Measurements from ENCODE around the gene SBK2.

The SBK2 gene

DNA sequence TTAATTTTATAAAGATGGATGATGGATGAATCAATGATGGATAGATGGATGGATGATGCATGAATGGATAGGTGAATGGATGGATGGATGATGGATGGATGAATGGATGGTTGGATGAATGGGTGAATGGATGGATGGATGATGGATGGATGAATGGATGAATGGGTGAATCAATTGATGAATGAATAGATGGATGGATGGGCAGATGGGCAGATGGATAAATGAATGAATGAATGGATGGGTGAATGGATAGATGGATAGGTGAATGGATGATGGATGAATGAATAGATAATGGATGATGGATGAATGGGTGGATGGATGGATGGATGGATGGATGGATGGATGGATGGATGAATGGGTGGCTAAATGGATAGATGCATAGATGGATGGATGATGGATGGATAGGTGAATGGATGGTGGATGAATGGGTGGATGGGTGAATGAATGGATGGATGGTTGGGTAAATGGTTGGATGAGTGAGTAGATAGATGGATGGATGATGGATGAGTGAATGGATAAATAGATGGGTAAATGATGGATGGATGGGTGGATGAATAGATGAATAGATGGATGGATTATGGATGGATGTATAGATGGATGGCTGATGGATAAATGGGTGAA is 30.9 kb upstream of the SBK2 start:
- TF ChIP-seq GATA1 (IDR thresholded peaks at IDR 0.05; ENCODE audit: low read depth, low read length), result no peak
- TF ChIP-seq POLR2A (IDR thresholded peaks at IDR 0.05; ENCODE audit: low read length), result no peak
- DNase-seq, result no peak

DNA sequence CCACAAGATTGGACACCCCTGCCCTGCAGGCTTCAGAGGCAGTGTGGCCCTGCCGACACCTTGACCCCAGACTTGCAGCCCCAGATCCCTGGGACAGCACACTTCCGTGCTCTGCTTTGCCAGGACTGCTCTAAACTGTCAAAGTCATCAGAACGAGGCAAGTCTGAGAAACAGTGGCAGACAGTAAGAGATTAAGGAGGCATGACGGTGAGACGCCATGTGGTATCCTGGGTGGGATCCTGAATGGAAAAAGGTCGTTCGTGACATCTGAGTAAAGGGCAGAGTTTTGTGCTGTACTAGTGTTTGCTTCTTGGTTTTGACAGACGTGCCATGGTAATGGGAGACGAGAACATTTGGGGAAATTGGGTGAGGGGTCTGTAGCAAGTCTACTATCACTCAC is 29.9 kb upstream of the SBK2 start:
- TF ChIP-seq GATA1 (IDR thresholded peaks at IDR 0.05; ENCODE audit: low read depth, low read length), result no peak
- no peak for TF ChIP-seq POLR2A (IDR thresholded peaks at IDR 0.05; ENCODE audit: low read length)
- DNase-seq, result no peak

DNA sequence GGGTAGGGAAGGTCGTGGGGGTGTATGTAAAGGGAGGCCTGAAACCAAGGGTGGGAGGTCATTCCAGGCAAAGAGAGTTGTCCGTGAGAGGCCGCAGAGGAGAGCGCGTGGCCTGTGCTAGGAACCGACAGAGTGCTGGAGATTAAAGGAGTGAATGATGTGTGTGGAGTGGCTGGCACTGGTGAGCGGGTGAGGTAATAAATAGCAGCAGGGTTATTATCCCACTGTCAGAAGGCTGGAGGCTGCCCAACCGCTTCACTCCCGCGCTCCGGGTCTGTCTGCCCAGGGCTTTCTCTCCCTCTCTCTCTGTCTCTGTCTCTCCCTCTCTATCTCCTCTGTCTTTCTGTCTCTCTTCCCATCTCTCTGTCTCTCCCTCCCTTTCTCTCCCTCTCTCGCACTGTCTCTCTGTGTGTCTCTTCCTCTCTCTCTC is 26.3 kb upstream of the SBK2 start:
- DNase-seq, result no peak
- no peak for TF ChIP-seq POLR2A (IDR thresholded peaks at IDR 0.05; ENCODE audit: low read length)
- TF ChIP-seq GATA1 (IDR thresholded peaks at IDR 0.05; ENCODE audit: low read depth, low read length), result no peak

DNA sequence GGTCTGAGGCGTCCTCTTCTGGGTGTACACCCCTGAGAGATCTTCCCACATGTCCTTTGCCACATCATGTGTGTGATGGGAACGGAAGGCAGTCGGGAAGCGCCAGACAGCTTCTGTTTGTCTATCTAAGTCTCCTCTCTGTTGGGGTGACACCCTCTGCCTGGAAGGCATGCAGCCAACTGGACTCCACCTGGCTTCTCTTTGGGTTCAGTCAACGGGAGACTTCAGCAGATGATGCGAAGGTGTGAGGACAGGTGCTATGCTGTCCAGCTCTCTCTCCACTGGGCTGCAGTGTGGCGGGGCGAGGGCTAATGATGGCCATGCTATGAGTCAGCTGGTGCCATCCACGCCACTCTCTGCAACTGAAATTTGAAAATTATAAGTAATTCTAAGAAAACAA is 22.8 kb upstream of the SBK2 start:
- no peak for DNase-seq
- TF ChIP-seq POLR2A (IDR thresholded peaks at IDR 0.05; ENCODE audit: low read length), result no peak
- TF ChIP-seq GATA1 (IDR thresholded peaks at IDR 0.05; ENCODE audit: low read depth, low read length), result no peak

DNA sequence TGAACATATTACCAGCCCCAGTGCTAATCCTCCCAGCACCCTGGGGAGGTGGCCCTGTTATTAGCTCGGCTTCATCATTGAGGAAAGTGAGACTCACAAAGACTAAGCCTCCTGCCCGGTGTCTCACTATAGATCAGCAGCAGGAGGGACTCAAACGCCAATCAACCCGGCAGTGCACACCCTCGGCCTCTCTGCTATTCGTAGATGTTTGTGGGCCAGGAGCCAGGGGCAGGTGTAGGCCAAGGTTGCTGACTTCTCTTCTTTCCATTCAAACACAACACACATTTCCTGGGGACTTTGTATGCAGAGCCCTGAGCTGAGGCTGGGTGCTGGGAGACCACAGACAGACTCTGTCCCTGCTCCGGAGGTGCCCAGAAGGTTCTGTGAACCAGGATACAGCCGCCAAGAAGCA is 17.8 kb upstream of the SBK2 start:
- TF ChIP-seq GATA1 (IDR thresholded peaks at IDR 0.05; ENCODE audit: low read depth, low read length) (no peak), POLR2A (IDR thresholded peaks at IDR 0.05; ENCODE audit: low read length) (no peak)
- no peak for DNase-seq

DNA sequence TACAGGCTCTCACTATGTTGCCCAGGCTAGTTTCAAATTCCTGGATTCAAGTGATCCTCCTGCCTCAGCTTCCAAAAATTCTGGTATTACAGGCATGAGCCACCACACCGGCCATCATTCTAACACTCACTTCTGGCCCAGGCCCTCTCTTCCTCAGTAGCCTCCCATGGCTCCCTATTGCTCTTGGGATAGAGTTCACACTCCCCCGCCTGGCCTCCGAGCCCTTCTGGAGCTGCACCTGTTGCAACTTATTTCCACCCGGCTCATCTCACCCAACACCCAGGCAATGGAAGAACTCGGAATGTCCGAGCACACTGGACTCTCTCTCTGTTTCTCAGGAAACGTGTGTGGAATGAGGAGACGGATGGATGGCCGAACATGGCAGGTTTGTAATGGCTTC is 17.4 kb upstream of the SBK2 start:
- TF ChIP-seq POLR2A (IDR thresholded peaks at IDR 0.05; ENCODE audit: low read length) (no peak), GATA1 (IDR thresholded peaks at IDR 0.05; ENCODE audit: low read depth, low read length) (no peak)

DNA sequence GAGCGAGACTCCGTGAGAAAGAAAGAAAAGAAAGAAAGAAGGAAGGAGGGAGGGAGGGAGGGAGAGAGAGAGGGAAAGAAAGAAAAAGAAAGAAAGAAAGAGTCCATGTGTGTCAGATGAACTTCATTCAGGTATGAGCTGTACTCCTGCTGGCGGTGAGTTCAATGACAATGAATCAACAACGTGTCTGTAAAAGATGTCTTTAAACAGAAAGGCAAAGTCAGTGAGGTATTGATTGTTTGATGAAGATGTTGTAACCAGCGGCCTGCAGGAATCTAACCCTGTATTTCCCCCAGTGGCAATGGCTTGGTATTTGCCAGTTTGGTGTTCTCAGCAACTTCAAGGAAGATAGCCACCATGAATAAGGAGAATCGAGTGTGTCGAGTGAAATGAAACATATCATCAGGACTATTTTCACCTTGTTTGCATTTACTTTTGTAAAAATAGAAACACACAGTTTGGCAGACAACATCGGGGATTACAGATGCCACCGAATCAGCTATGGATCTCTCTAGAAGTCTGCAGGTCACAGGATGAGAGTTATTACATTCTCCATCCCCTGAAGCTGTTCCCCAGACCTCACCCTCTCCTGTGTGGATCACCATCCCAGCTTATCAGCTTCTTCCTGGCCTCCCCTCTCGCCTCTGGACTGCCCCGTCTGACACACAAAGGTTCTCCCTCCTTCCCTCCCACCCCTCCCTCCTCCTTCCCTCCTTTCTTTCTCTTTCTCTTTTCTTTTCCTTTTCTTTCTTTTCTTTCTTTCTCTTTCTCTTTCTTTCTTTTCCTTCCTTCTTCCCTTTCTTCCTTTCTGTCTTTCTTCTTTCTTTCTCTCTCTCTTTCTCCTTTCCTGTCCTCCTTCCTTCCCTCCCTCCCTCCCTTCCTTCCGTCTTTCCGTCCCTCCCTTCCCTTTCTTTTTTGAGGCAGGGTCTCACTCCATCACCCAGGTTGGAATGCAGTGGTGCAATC is 16.6 kb upstream of the SBK2 start:
- no peak for TF ChIP-seq POLR2A (IDR thresholded peaks at IDR 0.05; ENCODE audit: low read length)
- no peak for TF ChIP-seq GATA1 (IDR thresholded peaks at IDR 0.05; ENCODE audit: low read depth, low read length)
- DNase-seq, result no peak

More for the DNA sequence above, 17.4 kb upstream of the SBK2 start:
- DNase-seq, result no peak

DNA sequence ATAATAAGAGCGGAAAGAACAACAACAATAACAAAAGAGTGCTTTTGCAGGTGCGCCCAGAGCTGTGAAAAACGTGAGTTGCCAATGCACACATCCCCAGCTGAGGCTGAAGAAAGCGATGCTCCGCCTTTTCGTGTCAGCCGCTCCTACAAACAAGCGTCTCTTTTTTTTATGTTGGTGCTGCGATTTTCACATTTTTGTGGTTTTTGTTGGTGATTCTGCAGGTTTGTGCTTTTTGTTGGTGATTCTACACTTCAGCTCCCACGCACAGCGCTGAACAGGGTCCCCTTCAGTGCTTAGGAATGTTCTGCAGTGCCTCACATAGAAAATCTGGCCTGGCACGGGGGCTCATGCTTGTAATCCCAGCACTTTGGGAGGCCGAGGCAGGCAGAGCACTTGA is 15.7 kb upstream of the SBK2 start:
- TF ChIP-seq POLR2A (IDR thresholded peaks at IDR 0.05; ENCODE audit: low read length), result no peak
- no peak for TF ChIP-seq GATA1 (IDR thresholded peaks at IDR 0.05; ENCODE audit: low read depth, low read length)
- DNase-seq, result no peak

DNA sequence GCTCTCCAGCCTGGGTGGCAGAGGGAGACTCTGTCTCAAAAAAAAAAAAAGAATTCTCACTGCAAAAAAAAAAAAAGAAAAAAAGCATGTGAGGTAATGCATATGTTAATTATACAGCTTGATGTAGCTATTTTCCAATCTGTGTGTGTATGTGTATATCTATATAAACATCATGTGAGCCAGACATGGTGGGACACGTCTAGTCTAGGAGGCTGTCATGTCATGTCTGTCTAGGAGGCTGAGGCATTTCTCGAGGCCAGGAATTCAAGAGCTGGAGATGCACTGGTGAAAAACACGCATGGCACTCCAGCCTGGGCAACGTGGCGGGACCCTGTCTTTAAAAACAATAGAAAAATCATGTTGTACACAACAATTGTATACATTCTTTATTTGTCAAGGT is 15.3 kb upstream of the SBK2 start:
- TF ChIP-seq GATA1 (IDR thresholded peaks at IDR 0.05; ENCODE audit: low read depth, low read length), result no peak
- no peak for TF ChIP-seq POLR2A (IDR thresholded peaks at IDR 0.05; ENCODE audit: low read length)
- no peak for DNase-seq

DNA sequence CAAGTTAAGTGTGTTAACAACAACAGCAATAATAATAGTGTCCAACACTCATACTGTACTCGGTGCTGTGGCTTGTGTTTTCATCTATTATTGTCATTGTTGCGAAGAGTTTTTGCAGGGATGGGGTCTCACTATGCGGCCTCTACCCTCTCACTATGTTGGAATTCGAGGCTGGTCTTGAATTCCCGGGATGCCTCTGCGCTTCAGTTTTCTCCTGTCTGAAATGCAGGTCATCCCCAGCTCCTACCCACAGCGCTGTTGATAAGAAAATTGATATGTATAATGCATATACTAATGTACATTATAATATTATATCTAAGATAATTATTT is 13.4 kb upstream of the SBK2 start:
- no peak for DNase-seq
- TF ChIP-seq POLR2A (IDR thresholded peaks at IDR 0.05; ENCODE audit: low read length), result no peak

DNA sequence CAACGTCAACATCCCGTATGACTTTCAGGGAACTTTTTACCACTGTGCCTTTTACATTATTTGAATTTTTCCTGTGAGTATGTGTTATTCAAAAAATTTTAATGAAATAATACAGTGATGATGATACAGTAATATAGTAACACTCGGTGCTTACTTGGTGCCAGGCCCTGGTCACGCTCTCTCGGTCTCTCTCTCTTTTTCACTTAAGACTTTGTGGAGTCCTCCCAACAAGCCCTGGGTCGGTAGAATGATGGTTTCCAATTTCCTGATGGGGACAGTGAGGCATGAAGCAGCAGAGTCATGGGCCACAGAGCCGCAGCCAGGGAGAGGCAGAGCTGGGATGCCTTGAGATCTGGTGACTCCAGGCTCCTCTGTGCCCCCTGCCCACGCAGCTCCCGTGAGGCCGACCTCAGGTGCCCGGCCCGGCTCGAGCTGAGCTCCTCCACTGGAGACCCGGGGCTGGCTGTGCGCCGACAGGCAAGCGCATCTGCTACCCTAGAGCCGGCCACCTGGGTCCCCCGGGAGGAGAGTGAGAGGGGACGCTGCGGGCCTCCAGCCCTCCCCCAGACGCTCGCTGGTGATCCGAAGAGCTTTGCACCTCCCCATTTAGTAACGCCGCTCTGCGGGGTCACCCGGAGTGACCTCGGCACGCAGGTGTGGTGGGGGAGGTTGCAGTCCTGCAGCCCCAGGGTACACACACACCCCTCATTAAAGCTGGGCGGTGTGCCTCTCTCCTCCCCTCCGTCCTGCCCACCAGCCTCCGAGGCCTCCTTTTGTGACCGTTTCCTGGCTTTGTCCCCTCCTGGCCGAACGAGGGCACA is 12.8 kb upstream of the SBK2 start:
- TF ChIP-seq GATA1 (IDR thresholded peaks at IDR 0.05; ENCODE audit: low read depth, low read length) (no peak), POLR2A (IDR thresholded peaks at IDR 0.05; ENCODE audit: low read length) (no peak)
- no peak for DNase-seq

DNA sequence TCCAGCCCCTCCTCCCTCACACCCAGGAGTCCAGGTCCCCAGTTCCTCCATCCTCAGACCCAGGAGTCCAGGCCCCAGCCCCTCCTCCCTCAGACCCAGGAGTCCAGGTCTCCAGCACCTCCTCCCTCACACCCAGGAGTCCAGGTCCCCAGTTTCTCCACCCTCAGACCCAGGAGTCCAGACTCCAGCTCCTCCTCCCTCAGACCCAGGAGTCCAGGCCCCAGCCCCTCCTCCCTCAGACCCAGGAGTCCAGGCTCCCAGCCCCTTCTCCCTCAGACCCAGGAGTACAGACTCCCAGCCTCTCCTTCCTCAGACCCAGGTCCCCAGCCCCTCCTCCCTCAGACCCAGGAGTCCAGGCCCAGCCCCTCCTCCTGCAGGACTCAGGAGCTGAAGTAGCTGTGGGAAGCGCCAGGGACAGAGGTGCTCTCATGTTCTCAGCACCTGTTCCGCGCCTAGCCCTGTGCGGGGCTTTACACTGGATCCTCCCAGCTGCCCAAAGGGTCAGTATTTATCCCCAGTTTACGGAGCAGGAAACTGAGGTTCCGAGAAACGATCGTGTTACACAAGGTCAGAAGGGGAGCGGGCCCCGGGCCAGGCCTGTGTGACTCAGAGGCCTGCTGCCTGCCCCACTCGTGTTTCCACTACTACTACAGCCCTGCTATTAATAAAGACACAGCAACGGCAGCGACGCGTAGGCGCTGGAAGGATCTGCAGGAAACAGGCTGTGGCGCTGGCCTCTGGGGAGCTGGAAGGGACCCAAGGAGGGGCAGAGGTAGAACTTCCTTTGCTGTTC is 10.1 kb upstream of the SBK2 start:
- TF ChIP-seq GATA1 (IDR thresholded peaks at IDR 0.05; ENCODE audit: low read depth, low read length), result no peak
- no peak for TF ChIP-seq POLR2A (IDR thresholded peaks at IDR 0.05; ENCODE audit: low read length)

DNA sequence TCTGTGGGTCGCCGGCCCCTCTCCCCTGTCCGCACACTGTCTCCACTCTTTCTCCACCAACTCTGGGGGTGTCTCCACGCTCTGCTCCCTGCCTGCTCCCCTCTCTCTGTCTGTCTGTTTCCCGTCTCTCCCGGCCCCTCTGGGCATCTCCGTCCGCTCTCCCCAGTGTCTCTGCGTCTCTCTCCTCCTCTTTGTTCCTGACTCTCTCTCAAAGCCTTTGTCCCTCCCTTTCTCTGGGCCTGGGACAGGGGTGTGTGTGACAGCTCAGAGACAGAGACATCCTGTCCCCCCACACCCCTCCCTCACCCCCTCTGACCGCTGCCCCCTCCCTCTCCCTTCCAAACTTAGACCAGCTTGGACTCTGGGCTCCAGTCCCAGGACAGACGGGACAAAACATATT is 9.1 kb upstream of the SBK2 start:
- no peak for DNase-seq
- TF ChIP-seq GATA1 (IDR thresholded peaks at IDR 0.05; ENCODE audit: low read depth, low read length) (no peak), POLR2A (IDR thresholded peaks at IDR 0.05; ENCODE audit: low read length) (no peak)

More for the DNA sequence above, 10.1 kb upstream of the SBK2 start:
- no peak for DNase-seq

Measured in erythroblast (primary cell).